Psoas muscle (tissue), 8 donors: ENCODE measurements around the gene PDLIM7. TPM values are rescaled to one million over a fixed set of nuclear protein-coding genes. Genes with fewer than 3 reads are reported as not detected.

Source experiments
- ATAC-seq, 4 donors: fragments of 200-7000 bp; cut with Tn5 transposase; one replicate each; pipeline ENCODE4 v1.9.1; 2020; ENCODE audit warnings: moderate library complexity in 3 of 4, mild to moderate bottlenecking in 2 of 4
- DNase-seq, 2 donors: peaks; one replicate each; pipeline ENCODE4 v3.0.0-alpha.2; 2020
- H3K27ac ChIP-seq: fragments of 200-600 bp; one replicate; pipeline ENCODE4 v1.8.0; 2022
- H3K27me3 ChIP-seq, 3 donors: fragments of 200-600 bp in 1 of 3; one replicate each; pipeline versions ENCODE4 v1.6.1 to v1.8.0; 2013 to 2022; ENCODE audit warnings: low read length in 2 of 3, mild to moderate bottlenecking in 2 of 3, moderate library complexity in 1 of 3; ENCODE audit not compliant: insufficient read depth in 3 of 3
- H3K36me3 ChIP-seq, 2 donors: fragments of 200-600 bp in 1 of 2; one replicate each; pipeline versions ENCODE4 v1.6.1 to v1.8.0; 2013 to 2022; ENCODE audit warnings: low read depth in 1 of 2, mild to moderate bottlenecking in 1 of 2, moderate library complexity in 1 of 2; ENCODE audit not compliant: insufficient read depth in 1 of 2
- H3K4me1 ChIP-seq: fragments of 200-600 bp; one replicate; pipeline ENCODE4 v1.8.0; 2022
- H3K4me3 ChIP-seq: fragments of 200-600 bp; one replicate; pipeline ENCODE4 v1.8.0; 2022; ENCODE audit warnings: mild to moderate bottlenecking
- H3K9me3 ChIP-seq: fragments of 200-600 bp; one replicate; pipeline ENCODE4 v1.8.0; 2022
- CTCF ChIP-seq: fragments of 200-600 bp; IDR thresholded peaks from one replicate; pipeline ENCODE4 v1.8.0; 2022; ENCODE audit warnings: antibody characterized with exemption
- WGBS, 3 donors: extraction: QIAGEN DNeasy Blood & Tissue Kit; methylation state at CpG; one replicate each; pipeline versions ENCODE4 v1.1.6 to v1.1.7; 2013; 5-methylcytosine and 5-hydroxymethylcytosine counted together
- intact Hi-C, 2 donors: fragments of 100-400 bp; cut with DNase I; formaldehyde crosslinking; loops; one replicate each; pipeline versions ENCODE4 v1.11.0 to v1.14.2; 2022
- polyA plus RNA-seq, 3 donors: library from polyadenylated mRNA; stranded (reverse); fragments of 200-250 nt; gene quantifications; one replicate each; pipeline ENCODE4 v1.2.3, GENCODE V29; 2013
- total RNA-seq, 4 donors: library from RNA; stranded (reverse); fragmentation: NEBNext Ultra II Directional in 2 of 4; extraction: Animal tissue kit (Norgen Biotek cat#: 25700) in 2 of 4; gene quantifications; one replicate each; pipeline versions ENCODE4 v1.2.1 to v1.2.4, GENCODE V29; 2021 to 2023
- donor health status: healthy with polysubstance abuse.
- donor health status: DM: no; HTN: no; CAD: no; lungs with moderate emphysema.
- donor health status: Bipolar disorder and iron deficiency.
- donor health status: healthy.
- donor health status: DM: yes; HTN: yes; CAD: no.
- donor health status: DM: no; HTN: no; CAD: no.
- donor health status: DM: no; HTN: no; CAD: no.
- donor health status: DM: yes; HTN: yes; CAD: no.

Gene PDLIM7
- total and polyA plus RNA-seq, 7 donors: 134 to 254 (median 174) TPM

- no peak overlapping the region for H3K4me3 ChIP-seq
- DNase-seq (no peak), ATAC-seq (peak in 1 of 4 donors; percentile 20)
- TF ChIP-seq CTCF: no peak
- H3K27ac ChIP-seq: peak overlapping the region; percentile 23
- WGBS, 3 donors: 54 to 69% (median 54%) methylated on average over 3 of the region's 3 CpGs
- no peaks in the 10 kb centered on the region for H3K9me3 ChIP-seq
- peaks cover 12 to 95% of the 10 kb centered on the region in 2 donors for H3K36me3 ChIP-seq
- intact Hi-C loops: no loop called here
- peaks cover 29% of the 10 kb centered on the region for H3K4me1 ChIP-seq
- H3K27me3 ChIP-seq: no peaks in the 10 kb centered on the region
These were observed 33.2 kb upstream of the PDLIM7 start for GRCh38 chr5:177530638-177531037.

DNA sequence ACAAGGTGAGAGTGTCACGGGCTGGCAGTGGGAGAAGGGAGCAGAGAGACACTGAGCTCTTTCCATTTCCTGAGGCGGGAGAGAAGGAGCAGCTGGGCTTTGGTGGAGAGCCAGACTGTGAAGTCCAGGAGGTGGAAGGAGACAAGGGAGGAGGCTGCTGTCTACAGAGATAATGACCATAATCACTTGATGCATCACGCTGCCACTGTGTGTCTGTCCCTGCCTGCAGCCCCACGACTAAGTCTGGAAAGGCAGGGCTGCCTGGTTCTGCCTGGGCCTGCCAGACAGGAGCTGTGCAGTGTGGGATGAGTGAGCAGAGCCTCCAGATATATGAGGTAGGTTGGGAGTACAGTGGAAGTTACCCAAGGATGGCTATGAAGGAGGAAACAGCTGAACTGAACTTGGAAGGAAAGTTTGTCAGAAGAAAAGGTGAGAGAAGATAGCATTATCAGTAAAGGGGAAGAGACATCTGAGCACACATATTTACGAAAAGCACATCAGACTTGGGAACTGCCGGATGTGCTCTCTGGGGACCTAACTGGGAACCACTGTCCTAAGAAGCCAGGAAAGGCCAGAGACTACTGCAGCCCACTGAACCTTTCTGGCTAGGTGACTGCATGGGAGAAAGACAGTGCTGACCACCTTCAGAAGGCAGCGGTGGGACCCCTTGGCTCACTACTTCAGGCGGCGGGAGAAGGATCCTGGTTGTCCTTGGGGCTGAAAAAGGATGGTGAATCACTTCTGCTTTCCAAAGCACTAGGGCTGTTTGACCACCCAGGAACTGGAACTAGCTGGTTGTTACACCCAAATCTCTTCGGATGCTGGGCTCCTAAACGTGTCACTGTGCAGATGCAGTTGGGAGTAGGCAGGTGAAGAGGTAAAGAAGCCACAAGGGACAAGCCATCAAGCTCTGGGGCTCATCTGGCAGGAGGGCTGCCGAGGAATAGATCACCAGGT, 32.1 kb upstream of the PDLIM7 start:
- Histone ChIP-seq H3K27me3 (no peaks in the 10 kb centered on the region), H3K4me3 (no peak overlapping the region), H3K9me3 (no peaks in the 10 kb centered on the region), H3K36me3 (peaks cover 12 to 95% of the 10 kb centered on the region in 2 donors), H3K27ac (peak overlapping the region; percentile 23), H3K4me1 (peaks cover 28% of the 10 kb centered on the region)
- 70 to 84% (median 78%) methylated on average over 12 of the region's 12 CpGs for WGBS, 3 donors
- no peak for ATAC-seq
- intact Hi-C loops: no loop called here
- no peak for DNase-seq
- no peak for TF ChIP-seq CTCF

DNA sequence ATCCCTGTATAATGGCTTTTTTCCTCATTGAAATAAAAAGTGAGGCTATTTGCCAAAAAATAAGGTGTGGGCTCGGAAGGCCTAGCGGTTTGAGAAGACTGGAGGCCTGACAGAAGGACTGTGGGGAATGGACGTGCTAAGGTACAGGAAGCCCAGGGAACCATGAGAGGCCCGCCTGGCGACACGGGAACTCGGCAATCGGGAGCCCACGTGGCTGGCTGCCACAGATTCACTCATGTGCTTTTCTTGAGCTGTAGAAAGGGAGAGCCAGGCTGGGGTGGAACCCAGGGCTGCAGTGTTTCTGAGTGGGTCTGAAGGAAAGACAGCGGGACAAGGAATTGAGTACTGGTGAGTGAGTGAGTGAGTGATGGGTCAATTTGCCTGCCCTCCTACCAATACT, 31.2 kb upstream of the PDLIM7 start:
- Histone ChIP-seq H3K27ac (peak overlapping the region; percentile 21), H3K9me3 (no peaks in the 10 kb centered on the region), H3K4me1 (peaks cover 28% of the 10 kb centered on the region), H3K4me3 (no peak overlapping the region), H3K36me3 (peaks cover 12 to 97% of the 10 kb centered on the region in 2 donors), H3K27me3 (no peaks in the 10 kb centered on the region)
- no peak for DNase-seq
- intact Hi-C loops: no loop called here
- WGBS, 3 donors: 61 to 89% (median 66%) methylated on average over 10 of the region's 10 CpGs
- no peak for ATAC-seq
- TF ChIP-seq CTCF: no peak

DNA sequence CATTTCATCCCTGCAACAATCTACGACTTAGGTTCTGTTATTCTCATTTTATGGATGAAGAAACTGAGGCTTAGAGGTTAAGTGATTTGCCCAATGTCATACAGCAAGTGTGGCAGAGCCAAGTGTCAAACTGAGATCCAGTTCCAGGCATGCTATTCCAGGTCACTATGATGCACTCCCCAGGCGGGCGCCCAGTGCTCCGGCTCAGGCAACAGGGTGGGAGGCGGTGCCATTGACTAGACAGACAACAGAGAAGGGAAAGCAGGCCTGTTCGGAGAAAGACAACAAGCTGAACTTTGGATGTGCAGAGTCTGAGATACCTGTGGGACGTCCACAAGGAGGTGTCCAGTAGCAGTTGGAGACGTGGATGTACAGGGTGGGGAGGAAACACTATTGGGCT, 30.2 kb upstream of the PDLIM7 start:
- Histone ChIP-seq H3K27ac (no peak overlapping the region), H3K27me3 (no peaks in the 10 kb centered on the region), H3K4me1 (peaks cover 28% of the 10 kb centered on the region), H3K9me3 (no peaks in the 10 kb centered on the region), H3K4me3 (no peak overlapping the region), H3K36me3 (peaks cover 12 to 97% of the 10 kb centered on the region in 2 donors)
- WGBS, 3 donors: 63 to 89% (median 79%) methylated on average over 8 of the region's 8 CpGs
- DNase-seq (no peak), ATAC-seq (no peak)
- intact Hi-C loops: no loop called here
- no peak for TF ChIP-seq CTCF
